ENCODE results near the gene TRAPPC14.
A peak's percentile ranks its signal among the peaks of the same experiment; 100 is the strongest.
"Not testable (repeated sequence)": the region's sequence is repeated elsewhere in the genome, so short reads cannot be mapped to it uniquely, and the experiment has no call there.

Gene TRAPPC14, protein sequence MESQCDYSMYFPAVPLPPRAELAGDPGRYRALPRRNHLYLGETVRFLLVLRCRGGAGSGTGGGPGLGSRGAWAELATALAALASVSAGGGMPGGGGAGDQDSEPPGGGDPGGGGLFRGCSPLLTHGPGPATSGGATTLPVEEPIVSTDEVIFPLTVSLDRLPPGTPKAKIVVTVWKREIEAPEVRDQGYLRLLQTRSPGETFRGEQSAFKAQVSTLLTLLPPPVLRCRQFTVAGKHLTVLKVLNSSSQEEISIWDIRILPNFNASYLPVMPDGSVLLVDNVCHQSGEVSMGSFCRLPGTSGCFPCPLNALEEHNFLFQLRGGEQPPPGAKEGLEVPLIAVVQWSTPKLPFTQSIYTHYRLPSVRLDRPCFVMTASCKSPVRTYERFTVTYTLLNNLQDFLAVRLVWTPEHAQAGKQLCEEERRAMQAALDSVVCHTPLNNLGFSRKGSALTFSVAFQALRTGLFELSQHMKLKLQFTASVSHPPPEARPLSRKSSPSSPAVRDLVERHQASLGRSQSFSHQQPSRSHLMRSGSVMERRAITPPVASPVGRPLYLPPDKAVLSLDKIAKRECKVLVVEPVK

DNA sequence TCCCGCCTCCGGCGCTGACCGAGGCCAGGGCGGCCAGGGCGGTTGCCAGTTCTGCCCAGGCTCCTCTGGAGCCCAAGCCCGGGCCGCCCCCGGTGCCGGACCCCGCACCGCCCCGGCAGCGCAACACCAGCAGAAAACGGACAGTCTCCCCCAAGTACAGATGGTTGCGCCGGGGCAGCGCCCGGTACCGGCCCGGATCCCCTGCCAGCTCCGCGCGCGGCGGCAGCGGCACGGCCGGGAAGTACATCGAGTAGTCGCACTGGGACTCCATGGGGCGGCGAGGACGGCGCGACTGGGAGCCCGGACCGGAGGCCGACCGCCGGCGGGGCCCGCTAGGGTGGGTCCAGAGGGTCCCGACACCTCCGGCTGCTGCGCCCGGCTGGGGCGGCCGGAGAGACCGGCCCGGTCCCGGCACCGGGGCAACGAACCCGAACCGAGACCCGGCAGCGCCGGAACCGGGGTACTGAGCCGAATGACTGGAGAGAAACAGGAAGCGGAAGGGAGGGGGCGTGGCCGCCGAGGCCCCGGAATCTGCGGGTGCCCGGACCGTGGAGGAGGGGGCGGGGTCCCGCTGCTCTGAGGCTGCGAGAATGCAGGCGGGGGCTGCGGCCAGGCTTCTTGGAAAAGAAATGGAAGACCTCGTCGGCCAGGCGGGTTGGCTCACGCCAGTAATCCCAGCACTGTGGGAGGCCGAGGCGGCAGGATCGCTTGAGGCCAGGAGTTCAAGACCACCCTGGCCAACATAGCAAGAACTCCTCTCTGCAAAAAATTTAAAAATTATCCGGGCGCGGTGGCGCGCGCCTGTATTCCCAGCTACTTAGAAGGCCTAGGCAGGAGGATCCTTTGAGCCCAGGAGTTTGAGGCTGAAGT is at the start of gene TRAPPC14:
Gene TRAPPC14 (minus strand): TSS at position 495 of the 870 bp plus-strand sequence. CDS start 224 bp downstream, at position 271.
- peak; percentile 82 for DNase-seq (ENCODE audit: low spot score)

DNA sequence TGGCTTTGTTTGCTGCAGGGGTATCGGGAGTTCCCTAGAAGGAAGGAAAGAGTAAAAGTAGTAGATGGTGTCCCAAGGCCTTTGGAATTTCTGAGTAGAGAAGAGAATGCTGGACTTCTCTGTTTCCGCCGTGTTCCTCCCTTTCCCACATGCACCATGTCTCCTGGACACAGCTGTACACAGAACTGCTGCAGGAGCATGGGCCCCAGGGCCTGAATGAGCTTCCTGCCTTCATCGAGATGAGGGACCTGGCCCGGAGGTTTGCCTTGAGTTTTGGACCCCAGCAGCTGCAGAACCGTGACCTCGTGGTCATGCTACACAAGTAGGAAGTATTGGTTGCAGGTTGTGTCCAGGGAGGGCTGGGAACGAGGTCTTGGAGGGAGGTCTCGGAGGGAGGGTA is 45.9 kb upstream of the TRAPPC14 start:
- DNase-seq (ENCODE audit: low spot score), result no peak

DNA sequence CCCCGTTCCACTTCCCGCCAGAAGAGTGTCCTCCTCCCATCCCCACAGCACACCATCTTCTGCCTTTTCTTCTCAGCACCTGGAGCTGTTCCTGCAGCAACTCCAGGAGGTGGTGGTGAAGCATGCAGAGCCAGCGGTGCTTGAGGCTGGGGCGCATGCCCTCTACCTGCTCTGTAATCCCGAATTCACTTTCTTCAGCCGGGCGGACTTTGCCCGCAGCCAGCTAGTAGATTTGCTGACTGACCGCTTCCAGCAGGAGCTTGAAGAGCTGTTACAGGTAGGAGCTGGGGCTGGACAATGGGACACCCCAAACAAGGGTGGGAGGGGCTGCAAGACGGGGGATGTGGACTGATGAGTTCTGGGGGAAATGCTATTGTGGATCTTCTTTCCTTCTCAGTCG is 42.2 kb upstream of the TRAPPC14 start:
- DNase-seq (ENCODE audit: low spot score), result no peak

DNA sequence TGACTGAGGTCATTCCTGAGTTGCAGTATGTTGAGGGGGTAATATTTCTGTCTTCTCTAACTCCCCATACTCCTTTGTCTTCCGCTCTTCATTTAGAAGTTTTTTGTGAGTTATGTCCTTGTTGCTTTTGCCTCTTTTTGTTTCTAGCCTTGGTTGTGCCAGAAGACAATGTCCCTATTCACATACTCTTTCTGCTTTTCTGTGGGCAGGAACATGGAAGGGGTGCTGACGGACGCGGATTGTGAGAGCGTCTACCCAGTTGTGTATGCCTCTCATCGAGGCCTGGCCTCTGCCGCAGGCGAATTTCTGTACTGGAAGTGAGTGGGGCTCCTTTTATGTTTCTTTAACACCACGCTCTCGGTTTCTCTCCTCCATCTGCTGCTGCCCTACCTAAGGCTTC is 39.7 kb upstream of the TRAPPC14 start:
- no peak for DNase-seq (ENCODE audit: low spot score)

DNA sequence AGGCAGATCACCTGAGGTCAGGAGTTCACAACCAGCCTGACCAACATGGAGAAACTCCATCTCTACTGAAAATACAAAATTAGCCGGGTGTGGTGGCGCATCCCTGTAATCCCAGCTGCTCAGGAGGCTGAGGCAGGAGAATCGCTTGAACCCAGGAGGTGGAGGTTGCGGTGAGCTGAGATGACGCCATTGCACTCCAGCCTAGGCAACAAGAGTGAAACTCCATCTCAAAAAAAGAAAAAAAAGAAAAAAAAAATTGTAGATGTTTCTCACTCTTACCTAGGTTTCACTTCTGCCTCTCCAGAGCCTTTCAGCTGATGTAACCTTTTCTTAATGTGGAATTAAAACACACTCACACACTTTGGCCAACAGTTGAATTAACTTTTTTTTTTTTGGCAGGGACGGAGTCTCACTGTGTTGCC is 37.4 kb upstream of the TRAPPC14 start:
- not testable (repeated sequence) for DNase-seq (ENCODE audit: low spot score)

DNA sequence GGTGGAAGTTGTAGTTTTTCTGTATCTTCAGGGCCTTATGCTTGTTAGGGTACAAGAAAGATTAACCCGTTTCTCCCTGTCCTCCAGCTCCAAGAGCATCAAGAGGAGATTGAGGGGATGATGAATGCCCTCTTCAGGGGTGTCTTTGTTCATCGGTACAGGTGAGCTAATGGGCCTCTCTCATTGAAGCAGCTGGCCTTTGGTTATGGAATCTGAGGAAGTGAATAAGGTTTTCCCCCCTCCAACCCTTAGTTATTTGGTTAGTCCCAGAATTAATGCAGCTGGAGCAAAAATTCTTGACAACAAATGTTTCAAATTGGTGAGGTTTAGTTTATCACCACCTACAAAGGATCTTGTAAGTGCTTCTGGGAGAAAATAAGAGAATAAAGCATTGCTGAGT is 36.7 kb upstream of the TRAPPC14 start:
- no peak for DNase-seq (ENCODE audit: low spot score)

DNA sequence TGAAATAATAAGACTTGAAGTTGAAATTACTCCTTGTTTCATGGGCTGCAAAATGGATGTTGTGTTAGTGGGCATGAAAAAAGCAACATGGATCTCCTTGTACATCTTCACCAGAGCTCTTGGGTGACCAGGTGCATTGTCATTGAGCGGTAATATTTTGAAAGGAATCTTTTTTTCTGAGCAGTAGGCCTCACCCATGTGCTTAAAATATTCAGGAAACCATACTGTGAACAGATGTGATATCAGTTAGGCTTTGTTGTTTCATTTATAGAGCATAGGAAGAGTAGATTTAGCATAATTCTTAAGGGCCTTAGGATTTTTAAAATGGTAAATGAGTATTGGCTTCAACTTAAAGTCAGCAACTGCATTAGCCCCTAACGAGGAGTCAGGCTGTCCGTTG is 34.4 kb upstream of the TRAPPC14 start:
- DNase-seq (ENCODE audit: low spot score), result no peak

DNA sequence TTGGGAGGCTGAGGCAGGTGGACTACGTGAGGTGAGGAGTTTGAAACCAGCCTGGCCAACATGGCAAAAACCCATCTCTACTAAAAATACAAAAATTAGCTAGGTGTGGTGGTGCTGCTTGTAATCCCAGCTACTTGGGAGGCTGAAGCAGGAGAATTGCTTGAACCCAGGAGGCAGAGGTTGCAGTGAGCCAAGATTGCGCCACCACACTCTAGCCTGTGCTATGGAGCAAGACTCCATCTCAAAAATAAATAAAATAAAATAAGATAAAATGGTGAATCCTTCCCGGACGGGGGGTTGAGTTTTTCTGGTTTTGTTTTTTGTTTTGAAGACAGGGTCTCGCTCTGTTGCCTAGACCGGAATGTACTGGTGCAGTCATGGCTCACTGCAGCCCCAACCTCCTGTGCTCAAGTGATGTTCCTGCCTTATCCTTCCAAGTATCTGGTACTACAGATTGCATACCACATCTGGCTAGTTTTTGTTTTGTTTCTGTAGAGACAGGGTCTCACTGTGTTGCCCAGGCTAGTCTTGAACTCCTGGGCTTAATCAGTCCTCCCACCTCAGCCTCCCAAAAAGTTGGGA is 33.8 kb upstream of the TRAPPC14 start:
- DNase-seq (ENCODE audit: low spot score), result not testable (repeated sequence)

DNA sequence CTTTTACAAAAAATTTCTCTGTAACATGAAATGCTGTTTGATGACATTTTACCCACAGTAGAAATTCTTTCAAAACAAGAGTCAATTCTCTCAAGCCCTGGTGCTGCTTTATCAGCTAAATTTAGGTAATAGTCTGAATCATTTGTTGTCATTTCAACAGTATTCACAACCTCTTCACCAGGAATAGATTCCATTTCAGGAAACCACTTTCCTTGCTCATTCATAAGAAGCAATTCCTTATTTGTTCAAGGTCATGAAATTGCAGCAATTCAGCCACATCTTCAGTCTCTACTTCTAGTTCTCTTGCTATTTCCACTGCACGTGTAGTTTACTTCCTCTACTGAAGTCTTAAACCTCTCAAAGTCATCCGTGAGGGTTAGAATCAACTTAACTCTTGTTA is 33.3 kb upstream of the TRAPPC14 start:
- DNase-seq (ENCODE audit: low spot score), result no peak

DNA sequence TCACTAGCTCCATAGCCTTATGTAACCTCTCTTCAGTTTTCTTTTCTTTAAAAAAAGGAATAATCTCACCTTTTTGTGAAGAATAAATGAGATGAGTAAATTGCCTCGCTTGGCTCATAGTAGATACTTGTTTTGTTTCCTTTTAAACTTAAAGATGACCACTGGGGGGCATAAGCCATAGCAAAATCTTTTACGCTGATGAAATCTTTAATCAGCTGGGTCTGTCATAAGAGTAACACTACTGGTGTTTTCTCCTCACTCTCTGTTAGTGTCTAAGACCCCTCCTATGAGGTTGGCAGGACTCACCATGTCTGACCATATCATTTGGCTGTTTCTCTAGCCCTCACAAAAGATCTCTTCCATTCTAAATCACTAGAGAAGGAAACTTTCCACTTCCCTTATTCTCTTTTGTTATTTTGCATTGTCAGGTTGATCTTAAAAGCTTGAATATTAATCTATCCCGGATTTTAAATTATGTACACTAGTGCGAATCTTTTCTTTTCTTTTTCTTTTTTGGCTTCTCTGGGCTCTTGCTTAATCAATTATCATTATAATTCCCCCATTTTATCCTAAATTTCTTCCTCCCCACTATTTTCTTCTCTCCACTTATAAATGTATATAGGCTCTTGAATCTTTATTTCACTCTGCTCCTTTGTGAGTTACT is 31.7 kb upstream of the TRAPPC14 start:
- DNase-seq (ENCODE audit: low spot score), result no peak

DNA sequence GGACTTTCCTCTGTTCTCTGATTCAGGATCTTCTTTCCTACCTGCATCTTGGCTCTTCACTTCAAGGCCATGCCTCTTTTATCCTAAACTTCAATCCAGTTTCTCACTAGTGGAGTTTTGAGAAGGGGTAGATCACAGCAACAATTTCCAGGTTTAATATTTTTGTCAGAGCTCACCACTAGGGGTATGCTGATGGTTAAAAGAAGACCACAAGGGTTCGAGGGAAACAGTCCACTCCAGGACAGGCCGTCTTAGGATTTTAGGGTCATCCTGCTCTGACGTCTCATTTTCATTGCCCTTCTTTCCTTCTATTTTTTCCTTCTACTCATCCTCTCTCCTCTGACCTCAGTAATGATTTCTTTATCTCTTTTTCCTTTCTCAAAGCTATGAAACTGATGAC is 30.5 kb upstream of the TRAPPC14 start:
- no peak for DNase-seq (ENCODE audit: low spot score)

DNA sequence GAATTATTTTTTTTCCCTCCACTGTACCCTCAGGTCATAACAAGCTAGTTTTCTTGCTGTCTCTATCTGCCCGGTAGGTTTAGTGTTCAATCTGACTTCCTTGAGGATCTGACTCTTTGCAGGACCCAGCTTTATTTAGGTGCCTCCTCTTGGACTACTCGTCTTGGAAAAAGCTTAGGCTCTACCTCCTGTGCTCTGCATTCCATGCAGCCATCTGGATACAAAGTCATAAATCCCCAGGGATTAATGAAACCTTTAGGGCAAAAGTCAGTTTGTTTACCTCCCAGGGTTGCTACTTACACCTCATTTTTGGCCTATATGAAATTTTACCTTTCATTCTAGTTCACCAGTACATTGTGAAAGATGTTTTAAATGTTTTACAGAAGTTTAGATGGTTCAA is 27.2 kb upstream of the TRAPPC14 start:
- DNase-seq (ENCODE audit: low spot score), result no peak

DNA sequence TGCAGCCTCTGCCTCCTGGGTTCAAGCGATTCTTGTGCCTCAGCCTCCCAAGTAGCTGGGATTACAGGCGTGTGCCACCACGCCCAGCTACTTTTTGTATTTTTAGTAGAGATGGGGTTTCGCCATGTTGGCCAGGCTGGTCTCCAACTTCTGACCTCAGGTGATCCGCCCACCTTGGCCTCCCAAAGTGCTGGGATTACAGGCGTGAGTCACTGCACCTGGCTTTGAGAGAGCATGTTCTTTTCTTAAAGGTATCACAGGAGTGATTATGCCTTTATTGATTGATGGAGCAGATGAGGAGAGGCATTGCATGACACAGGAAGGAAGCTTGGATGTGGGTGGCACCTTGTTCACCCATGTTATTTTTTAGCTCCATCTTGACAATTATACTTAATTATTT is 24.6 kb upstream of the TRAPPC14 start:
- not testable (repeated sequence) for DNase-seq (ENCODE audit: low spot score)

DNA sequence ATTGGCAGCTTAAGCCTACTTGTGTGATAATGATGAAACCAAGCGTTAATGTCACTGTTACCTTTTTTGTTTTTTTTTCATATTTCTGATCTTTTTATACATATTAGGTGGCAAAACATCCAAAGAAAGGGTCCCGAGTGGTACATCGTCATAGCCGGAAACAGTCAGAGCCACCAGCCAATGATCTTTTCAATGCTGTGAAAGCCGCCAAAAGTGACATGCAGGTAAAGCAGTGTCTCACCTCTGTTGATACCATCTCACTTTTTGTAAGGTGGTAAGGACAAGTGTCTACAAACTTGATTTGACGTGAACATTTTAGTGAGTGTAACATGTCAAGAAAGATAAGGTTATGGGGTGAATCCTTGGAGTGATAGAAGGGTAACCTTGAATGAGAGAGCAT is 24.1 kb upstream of the TRAPPC14 start:
- DNase-seq (ENCODE audit: low spot score), result not testable (repeated sequence)

DNA sequence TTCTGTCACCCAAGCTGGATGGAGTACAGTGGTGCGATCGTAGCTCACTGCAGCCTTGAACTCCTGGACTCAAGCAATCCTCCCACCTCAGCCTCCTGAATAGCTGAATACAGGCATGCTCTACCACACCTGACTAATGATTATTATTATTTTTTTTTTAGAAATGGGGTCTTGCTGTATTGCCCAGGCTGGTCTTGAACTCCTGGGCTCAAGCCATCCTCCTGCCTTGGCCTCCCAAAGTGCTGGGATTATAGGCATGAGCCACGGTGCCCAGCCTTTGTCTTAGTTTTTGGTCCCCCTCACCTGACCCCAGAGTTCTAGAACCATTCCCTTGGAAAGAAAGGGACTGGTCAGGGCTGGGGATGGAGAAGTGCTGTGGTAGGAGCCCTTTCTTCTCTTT is 21.6 kb upstream of the TRAPPC14 start:
- DNase-seq (ENCODE audit: low spot score), result not testable (repeated sequence)

DNA sequence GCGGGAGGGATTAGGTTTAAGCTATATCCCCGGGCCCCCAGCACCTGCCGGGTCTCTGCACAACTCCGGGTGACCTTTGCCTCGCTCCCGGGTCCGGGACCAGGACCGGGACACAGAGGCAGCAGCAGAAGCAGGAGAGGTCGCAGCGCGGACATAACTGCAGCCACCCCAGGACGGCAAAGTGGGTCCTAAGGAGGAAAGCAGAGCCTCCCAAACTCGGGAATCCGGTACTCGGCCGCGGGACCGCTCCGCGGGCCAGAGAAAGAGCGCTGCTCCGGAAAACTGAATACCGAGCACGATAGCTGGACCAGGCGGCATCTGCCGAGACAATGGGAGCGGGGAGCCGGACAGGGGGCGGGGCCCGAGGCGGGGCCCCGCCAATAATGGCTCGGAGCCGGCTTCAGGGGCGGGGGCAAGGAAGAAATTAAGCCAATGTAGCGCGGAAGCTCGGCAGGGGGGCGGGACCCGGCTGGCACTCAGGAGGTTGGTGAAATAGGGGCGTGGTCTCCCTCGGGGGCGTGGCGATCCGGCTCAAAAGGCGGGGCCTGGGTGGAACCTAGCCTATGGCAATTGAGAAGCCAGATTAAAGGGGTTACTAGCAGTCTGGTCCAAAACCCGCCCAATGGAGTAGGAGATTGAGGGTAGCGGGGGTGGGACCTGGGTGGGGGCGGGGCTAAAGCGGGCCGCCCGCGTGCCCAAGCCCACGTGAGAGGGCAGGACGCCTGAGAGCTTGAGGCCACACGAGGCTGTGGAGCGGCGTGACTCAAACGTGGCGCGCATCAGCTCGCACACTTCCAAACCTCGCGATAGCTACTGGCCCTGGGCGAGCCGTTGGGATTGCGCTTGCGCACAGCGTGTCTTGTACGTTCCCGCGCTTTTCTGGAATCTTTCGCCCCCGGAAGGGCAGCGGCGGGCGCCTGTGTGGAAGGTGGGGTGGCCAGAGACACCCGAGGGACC is 18.8 kb upstream of the TRAPPC14 start, which contains the start of the genes GPC2 and STAG3:
Gene GPC2 (minus strand): TSS at position 337 of the 957 bp plus-strand sequence. CDS start 182 bp downstream, at position 155.
Gene STAG3 (plus strand): TSS at position 874 of the 957 bp plus-strand sequence. CDS start 2,639 bp downstream, outside the sequence.
- peak; percentile 88 for DNase-seq (ENCODE audit: low spot score)

DNA sequence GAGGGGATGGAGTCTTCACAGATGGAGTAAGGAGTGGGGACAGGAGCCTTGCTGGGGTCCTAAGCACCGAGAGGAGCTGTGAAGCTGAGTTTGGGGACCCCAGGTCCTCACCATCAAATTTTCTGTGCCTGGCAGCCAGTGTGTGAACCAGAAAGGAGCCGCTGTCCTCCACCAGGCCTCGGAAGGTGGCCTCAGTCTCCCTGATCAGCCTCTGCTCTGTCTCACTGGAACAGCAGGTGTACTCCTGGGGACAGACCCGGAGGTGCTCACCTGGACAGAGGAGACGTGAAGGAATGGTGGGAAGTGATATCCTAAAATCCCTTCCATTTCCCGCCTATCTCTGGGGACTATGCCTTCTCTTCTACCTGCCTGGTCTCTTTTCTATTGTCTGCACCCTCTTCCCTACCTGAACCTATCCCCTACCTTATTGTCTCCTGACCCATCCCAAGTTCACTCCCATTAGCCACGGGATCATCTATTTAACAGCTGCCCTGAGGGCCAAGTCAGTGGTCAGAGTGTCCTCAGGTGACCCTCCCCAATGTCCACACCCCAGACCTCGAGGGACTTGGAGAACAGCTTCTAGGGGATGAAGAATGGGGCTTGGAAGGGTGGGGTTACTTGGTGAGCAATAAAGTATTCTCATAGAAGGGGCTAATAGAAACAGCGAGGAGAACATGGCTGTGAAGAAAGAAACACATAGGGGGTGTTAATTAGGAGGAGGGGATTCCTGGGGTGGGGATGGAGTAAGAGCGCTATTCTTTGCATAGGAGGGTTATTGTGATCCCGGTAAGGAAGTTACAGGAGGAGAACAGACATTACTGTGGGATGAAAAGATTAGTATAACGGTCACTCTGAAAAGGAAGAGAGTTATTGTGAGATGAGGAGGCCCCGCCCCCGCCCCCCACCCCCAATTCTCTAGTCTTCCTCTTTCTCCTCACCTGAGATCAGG is 17.8 kb upstream of the TRAPPC14 start:
- DNase-seq (ENCODE audit: low spot score), result no peak

DNA sequence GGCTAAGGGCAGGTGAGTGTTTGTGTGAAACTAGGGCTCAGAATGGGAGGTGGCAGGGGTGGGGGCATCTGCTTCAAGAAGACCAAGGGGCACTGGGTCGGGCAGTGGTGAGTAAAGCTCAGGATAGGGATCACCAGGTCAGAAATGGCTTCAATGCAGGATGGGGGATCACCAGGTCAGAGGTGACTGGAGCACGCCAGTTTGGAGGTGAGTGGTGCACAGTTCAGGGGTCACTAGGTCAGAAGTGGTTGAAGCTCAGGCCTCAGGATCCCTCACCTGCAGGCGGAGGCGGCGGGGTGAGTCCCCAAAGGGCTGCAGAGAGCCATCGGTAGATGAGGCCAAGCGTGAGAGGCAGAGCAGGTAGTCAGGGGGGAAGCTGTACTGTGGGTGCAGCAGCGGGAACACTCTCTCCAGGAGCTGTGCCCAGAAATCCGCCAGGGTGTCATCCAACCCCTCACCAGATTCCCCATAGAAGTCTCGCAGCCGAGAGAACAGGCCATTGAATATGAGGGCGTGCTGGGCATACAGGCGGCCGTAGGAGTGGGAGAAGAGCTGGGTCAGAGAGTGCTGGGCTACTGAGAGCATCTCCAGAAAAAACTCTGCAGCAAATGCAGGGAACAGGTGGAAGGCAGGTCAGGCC is 16.9 kb upstream of the TRAPPC14 start:
- no peak for DNase-seq (ENCODE audit: low spot score)

DNA sequence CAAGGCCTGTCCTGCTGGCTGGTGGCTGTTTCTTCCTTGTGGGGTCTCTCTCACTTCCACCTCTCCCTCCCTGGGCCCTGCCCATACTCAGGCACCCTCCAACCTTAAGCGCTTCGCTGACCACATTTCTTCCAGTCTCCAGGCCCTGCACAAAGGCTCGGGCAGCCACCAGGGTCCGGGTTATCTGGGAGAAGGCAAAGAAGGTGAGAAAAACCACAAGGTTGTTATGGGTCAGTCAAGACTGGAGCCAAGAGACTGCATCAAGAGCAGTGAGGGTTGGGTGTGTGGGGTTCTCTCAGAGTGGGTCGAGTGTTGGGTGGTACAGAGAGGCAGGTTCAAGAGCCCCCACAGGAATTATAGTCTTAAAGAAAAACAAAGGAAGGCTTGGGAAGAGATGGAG is 16.1 kb upstream of the TRAPPC14 start:
- no peak for DNase-seq (ENCODE audit: low spot score)
